ENCODE data around the gene THOC7.
A peak's percentile ranks its signal among the peaks of the same experiment; 100 is the strongest.

THOC7 gene

GRCh38 chr3:63863150-63864007 lies at the start of gene THOC7, which contains the start of gene ATXN7:
Gene THOC7 (minus strand): TSS chr3:63863805. CDS start chr3:63863790, 15 bp downstream.
Gene ATXN7 (plus strand): TSS chr3:63863867. CDS start chr3:63912599, 48,732 bp downstream.
- Mint-ChIP-seq H3K4me3 (peak within 1 kb of the TSS; percentile 94), H3K36me3 (peaks cover 7% of the 10 kb centered on the region), H3K9me3 (ENCODE audit: low read depth) (no peaks in the 10 kb centered on the region), H3K27ac (peak within 1 kb of the TSS; percentile 94), H3K4me1 (ENCODE audit: low read depth) (peaks cover 63% of the 10 kb centered on the region), H3K27me3 (no peaks in the 10 kb centered on the region)

DNA sequence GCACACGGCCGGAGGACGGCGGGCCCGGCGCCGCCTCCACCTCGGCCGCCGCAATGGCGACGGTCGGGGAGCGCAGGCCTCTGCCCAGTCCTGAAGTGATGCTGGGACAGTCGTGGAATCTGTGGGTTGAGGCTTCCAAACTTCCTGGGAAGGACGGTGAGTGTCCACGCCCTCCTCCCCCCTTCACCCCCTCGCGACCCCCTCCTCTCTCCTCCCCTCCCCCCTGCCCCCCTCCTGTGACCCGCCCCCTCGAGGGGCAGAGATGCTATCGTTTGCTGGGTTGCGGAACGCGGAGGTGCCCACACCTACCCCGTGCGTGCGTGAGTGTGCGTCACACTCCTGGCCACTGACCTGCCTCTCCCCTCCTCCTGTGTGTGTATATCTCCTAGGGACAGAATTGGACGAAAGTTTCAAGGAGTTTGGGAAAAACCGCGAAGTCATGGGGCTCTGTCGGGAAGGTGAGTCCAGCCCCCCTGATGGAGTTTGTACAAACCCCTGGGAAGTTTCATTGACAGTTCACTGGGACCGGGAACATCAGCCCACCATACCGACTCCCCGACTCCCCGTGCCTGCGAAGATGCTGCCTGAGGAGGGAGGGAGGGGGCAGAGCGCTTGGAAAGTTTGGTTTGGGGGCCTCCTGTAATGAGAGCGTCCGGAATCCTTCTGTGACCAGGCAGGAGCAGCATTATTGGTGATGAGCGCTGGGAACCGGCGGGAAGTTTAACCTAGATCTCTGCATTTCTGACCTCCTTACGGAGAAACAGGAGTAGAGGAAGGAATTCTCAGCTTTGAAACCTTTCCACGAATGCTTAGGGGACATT lies 49.4 kb upstream of the THOC7 start:
- Mint-ChIP-seq H3K27ac (peak overlapping the region; percentile 89), H3K4me3 (peak overlapping the region; percentile 92), H3K36me3 (peaks cover 16% of the 10 kb centered on the region), H3K27me3 (no peaks in the 10 kb centered on the region), H3K4me1 (ENCODE audit: low read depth) (peaks cover 49% of the 10 kb centered on the region), H3K9me3 (ENCODE audit: low read depth) (no peaks in the 10 kb centered on the region)

GRCh38 chr3:63911873-63912767 lies 48.5 kb upstream of the THOC7 start, which contains the start of gene SCAANT1:
Gene SCAANT1 (minus strand): TSS chr3:63912383.
- H3K9me3 Mint-ChIP-seq (ENCODE audit: low read depth), result no peaks in the 10 kb centered on the region

GRCh38 chr3:63911509-63911872 lies 47.9 kb upstream of the THOC7 start:
- H3K36me3 Mint-ChIP-seq, result peaks cover 5% of the 10 kb centered on the region
- peak overlapping the region; percentile 94 for H3K4me3 Mint-ChIP-seq
- H3K27me3 Mint-ChIP-seq, result no peaks in the 10 kb centered on the region
- H3K27ac Mint-ChIP-seq, result peak overlapping the region; percentile 92
- no peaks in the 10 kb centered on the region for H3K9me3 Mint-ChIP-seq (ENCODE audit: low read depth)
- H3K4me1 Mint-ChIP-seq (ENCODE audit: low read depth), result peaks cover 38% of the 10 kb centered on the region

More at GRCh38 chr3:63911873-63912767, 48.5 kb upstream of the THOC7 start, which contains the start of gene SCAANT1:
- Mint-ChIP-seq H3K4me1 (ENCODE audit: low read depth) (peaks cover 40% of the 10 kb centered on the region), H3K36me3 (peaks cover 8% of the 10 kb centered on the region), H3K4me3 (peak within 1 kb of the TSS; percentile 94), H3K27me3 (no peaks in the 10 kb centered on the region), H3K27ac (peak within 1 kb of the TSS; percentile 92)

- peaks cover 2% of the 10 kb centered on the region for H3K36me3 Mint-ChIP-seq
Observed at GRCh38 chr3:63910891-63911290, 47.3 kb upstream of the THOC7 start.

GRCh38 chr3:63910001-63910400 lies 46.4 kb upstream of the THOC7 start:
- no peaks in the 10 kb centered on the region for H3K27me3 Mint-ChIP-seq
- H3K27ac Mint-ChIP-seq, result no peak overlapping the region
- peak overlapping the region; percentile 14 for H3K4me3 Mint-ChIP-seq
- peaks cover 2% of the 10 kb centered on the region for H3K36me3 Mint-ChIP-seq
- H3K9me3 Mint-ChIP-seq (ENCODE audit: low read depth), result no peaks in the 10 kb centered on the region
- H3K4me1 Mint-ChIP-seq (ENCODE audit: low read depth), result peaks cover 36% of the 10 kb centered on the region

More at GRCh38 chr3:63910891-63911290, 47.3 kb upstream of the THOC7 start:
- Mint-ChIP-seq H3K4me1 (ENCODE audit: low read depth) (peaks cover 36% of the 10 kb centered on the region), H3K27me3 (no peaks in the 10 kb centered on the region), H3K27ac (peak overlapping the region; percentile 92), H3K9me3 (ENCODE audit: low read depth) (no peaks in the 10 kb centered on the region), H3K4me3 (peak overlapping the region; percentile 94)

DNA sequence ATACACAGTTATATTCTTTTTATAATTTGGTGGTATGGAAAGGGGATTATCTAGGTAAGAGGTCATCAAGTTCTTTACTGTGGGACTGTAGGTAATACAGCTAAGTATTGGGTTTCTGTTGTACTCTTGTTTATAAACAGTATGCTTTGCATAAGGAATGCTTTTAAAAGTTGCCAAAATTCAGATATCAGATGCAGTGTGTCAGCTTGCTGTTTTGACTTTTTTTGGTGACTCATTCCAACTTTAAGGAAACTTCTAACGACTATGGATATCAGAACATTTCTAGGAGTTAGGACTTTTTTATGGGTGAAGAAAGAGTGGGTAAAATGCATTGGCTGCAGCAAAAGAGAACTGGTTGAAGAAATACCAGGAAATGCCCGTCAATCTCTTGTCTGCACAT lies 45.8 kb upstream of the THOC7 start:
- Mint-ChIP-seq H3K27ac (peak overlapping the region; percentile 28), H3K9me3 (ENCODE audit: low read depth) (no peaks in the 10 kb centered on the region), H3K36me3 (no peaks in the 10 kb centered on the region), H3K27me3 (no peaks in the 10 kb centered on the region), H3K4me3 (no peak overlapping the region), H3K4me1 (ENCODE audit: low read depth) (peaks cover 32% of the 10 kb centered on the region)

DNA sequence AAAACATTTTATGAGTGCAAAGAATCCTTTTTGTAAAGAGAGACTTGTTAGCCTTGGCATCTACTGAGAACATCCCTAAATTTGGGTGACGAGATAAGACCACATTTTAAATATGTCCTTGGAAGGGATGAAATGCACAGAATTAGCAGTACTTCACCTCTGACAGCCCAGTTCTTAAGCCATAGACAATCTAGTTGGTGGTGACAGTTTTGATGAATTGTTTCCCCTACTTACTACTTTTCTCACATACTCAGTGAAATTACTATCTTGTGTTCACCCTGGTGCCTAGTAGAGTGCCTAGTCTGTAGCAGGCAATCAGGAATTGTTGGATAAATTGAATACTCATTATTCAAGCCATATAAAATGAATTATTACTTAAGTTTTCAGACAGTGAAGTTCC lies 45.2 kb upstream of the THOC7 start:
- Mint-ChIP-seq H3K4me3 (no peak overlapping the region), H3K9me3 (ENCODE audit: low read depth) (no peaks in the 10 kb centered on the region), H3K36me3 (no peaks in the 10 kb centered on the region), H3K27ac (peak overlapping the region; percentile 67), H3K4me1 (ENCODE audit: low read depth) (peaks cover 26% of the 10 kb centered on the region), H3K27me3 (no peaks in the 10 kb centered on the region)

DNA sequence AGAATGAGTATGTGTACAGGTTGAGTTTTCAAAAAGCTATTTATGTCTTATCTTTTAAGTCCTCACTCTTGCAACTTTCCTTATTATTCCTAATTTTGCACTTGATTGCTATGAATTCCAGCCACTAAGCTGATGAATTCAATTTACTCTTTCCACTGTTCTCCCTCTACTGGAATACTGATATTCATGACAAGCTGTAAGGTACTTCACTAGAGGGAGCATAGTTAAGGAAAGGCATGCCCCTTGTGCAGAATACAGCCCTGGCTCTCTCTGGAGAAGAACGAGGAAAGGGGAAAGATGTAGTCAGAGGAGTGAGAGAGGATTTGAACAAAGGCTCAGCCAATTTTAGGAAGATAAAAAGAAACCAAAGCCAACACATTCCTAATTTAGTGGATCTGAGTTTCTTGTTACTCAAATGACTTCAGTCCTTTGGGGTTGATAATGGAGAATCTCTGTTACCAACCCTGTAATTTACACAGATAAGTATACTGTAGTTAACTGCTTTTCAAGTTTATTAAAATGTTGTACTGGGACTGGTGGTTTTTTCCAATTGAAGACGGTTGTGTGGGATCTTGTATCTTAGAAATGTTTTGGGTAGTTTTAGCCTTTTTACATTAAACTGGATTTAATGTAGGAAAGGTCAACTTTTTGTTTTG lies 44.6 kb upstream of the THOC7 start:
- Mint-ChIP-seq H3K9me3 (ENCODE audit: low read depth) (no peaks in the 10 kb centered on the region), H3K4me3 (no peak overlapping the region), H3K27me3 (no peaks in the 10 kb centered on the region), H3K27ac (peak overlapping the region; percentile 67), H3K4me1 (ENCODE audit: low read depth) (peaks cover 21% of the 10 kb centered on the region), H3K36me3 (no peaks in the 10 kb centered on the region)

GRCh38 chr3:63905731-63906620 lies 42.4 kb upstream of the THOC7 start:
- H3K27me3 Mint-ChIP-seq, result no peaks in the 10 kb centered on the region
- peaks cover 3% of the 10 kb centered on the region for H3K9me3 Mint-ChIP-seq (ENCODE audit: low read depth)
- peaks cover 3% of the 10 kb centered on the region for H3K36me3 Mint-ChIP-seq
- H3K27ac Mint-ChIP-seq, result no peak overlapping the region
- peaks cover 10% of the 10 kb centered on the region for H3K4me1 Mint-ChIP-seq (ENCODE audit: low read depth)
- H3K4me3 Mint-ChIP-seq, result no peak overlapping the region

- Mint-ChIP-seq H3K4me1 (ENCODE audit: low read depth) (peaks cover 26% of the 10 kb centered on the region), H3K27ac (peak overlapping the region; percentile 47), H3K4me3 (no peak overlapping the region), H3K27me3 (no peaks in the 10 kb centered on the region), H3K9me3 (ENCODE audit: low read depth) (peaks cover 3% of the 10 kb centered on the region), H3K36me3 (peaks cover 14% of the 10 kb centered on the region)
Observed at GRCh38 chr3:63900459-63900858, 36.9 kb upstream of the THOC7 start.

DNA sequence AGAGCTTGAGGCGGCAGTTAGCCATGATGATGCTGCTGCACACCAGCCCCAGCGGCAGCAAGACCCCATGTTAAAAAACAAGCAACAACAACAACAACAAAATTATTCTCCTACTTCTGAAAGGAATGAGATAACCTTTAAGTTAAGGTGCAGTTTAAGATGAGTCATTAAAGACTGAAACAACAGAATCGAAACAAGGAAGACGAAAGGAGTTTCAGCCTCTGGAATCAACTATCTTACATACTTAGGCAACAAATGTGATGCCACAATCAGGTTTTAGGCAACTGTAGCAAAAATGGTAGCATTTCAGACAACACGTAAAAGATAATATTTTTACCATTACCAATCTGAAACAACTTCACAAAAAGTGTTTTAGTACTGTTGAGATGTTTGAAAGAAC lies 36.4 kb upstream of the THOC7 start:
- Mint-ChIP-seq H3K4me3 (no peak overlapping the region), H3K27ac (peak overlapping the region; percentile 47), H3K36me3 (peaks cover 14% of the 10 kb centered on the region), H3K27me3 (no peaks in the 10 kb centered on the region), H3K4me1 (ENCODE audit: low read depth) (peaks cover 31% of the 10 kb centered on the region), H3K9me3 (ENCODE audit: low read depth) (peaks cover 3% of the 10 kb centered on the region)

DNA sequence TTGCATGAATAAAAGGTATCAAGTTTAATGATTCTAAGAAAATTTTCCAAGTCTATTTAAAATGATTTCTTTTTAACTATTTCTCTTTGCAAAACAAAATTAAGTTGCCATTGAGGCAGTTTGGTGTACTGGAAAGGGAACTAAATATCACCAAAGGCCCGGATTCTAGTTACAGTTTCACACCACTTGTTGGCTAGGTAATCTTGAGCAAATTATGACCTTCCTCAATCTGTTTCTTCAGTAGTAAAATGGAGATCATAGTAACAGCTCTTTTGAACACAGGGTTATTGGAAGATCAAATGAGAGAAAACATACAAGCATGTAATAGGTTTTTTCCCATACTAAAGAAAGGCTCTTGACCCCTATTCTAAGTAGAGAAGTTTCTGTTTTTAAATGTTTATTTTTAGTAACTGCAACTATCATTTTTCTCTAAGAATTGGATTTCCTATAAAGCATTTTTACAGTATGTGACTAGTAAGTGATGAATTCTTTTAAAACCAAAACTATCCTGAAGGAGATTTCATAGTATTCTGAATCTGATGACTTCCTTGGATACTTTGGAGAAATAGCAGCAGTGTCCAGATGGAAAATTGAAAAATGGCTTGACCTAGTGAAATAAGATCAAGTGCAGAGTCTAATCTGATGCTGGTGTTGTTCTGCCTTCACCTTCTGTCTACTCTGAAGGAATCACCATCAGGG lies 32.9 kb upstream of the THOC7 start:
- peaks cover 3% of the 10 kb centered on the region for H3K9me3 Mint-ChIP-seq (ENCODE audit: low read depth)
- H3K27ac Mint-ChIP-seq, result no peak overlapping the region
- no peaks in the 10 kb centered on the region for H3K27me3 Mint-ChIP-seq
- H3K4me1 Mint-ChIP-seq (ENCODE audit: low read depth), result peaks cover 49% of the 10 kb centered on the region
- H3K36me3 Mint-ChIP-seq, result peaks cover 17% of the 10 kb centered on the region
- no peak overlapping the region for H3K4me3 Mint-ChIP-seq
